T-helper 1 cell treated with Interleukin-12 subunit alpha and Interleukin-12 subunit beta and Interleukin-4 antibody, amounts not matched to agents 30 μg/mL and 1 μg/mL, for 36 hours (primary cell): Measurements from ENCODE around the gene CHCHD4.
"Not testable (repeated sequence)": the region's sequence is repeated elsewhere in the genome, so short reads cannot be mapped to it uniquely, and the experiment has no call there.

Source experiments
- H3K27ac Mint-ChIP-seq: one replicate; pipeline ENCODE4 v1.8.0; 2021; ENCODE audit warnings: mild to moderate bottlenecking, mixed read lengths
- H3K27me3 Mint-ChIP-seq: one replicate; pipeline ENCODE4 v1.8.0; 2021; ENCODE audit warnings: low read depth, mixed read lengths
- H3K36me3 Mint-ChIP-seq: one replicate; pipeline ENCODE4 v1.8.0; 2021; ENCODE audit warnings: low read depth, mixed read lengths
- H3K4me1 Mint-ChIP-seq: one replicate; pipeline ENCODE4 v1.8.0; 2021; ENCODE audit warnings: low read depth, mixed read lengths
- H3K4me3 Mint-ChIP-seq: one replicate; pipeline ENCODE4 v1.8.0; 2021; ENCODE audit warnings: mild to moderate bottlenecking, moderate library complexity, mixed read lengths
- H3K9me3 Mint-ChIP-seq: one replicate; pipeline ENCODE4 v1.8.0; 2021; ENCODE audit warnings: mixed read lengths

Gene CHCHD4

DNA sequence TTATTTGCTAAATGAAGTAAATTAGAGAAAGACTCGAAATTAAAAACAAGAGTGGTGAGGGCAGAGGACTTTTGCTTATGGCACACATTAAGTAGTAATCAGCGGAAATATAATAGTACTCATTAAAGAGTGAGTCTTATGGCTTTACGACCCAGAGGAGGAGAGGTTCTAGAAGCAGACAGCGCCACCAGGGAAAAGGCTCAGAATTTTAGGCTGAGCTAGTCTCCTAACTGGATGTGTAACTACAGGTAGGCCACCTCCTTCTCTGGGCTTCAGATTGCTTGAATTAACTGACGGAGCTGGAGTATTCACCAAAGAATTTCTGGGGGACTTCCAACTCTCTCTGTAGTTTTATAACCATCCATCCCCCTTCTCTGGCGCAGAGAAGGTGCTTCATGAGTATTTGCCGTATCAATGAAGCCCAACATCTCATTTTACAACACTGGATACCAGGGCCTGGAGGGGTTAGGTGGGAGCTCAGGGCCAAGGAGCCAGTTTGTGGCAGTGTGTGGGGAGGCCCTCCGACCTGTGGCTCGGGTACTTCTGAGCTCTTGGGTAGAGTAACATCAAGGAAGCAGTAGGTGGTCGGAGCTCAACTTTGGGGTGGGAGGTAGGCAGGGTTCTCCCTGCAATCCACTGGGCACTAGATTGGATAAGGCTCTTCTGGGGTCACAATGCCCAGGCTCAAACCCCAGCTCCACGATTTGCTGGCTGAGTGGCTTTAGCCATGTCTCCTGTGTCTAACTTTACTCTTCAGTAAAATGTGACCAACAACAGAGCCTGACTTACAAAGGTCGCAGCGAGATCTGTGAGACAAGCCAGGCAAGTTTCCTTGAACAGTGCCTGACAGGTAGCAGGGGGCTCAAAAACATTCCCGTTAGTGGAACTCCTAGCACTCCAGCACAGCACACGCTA is 1.1 kb downstream of the CHCHD4 start:
- no peaks in the 10 kb centered on the region for H3K27me3 Mint-ChIP-seq
- peak overlapping the region; percentile 86 for H3K27ac Mint-ChIP-seq
- H3K4me3 Mint-ChIP-seq = peak overlapping the region; percentile 85
- H3K36me3 Mint-ChIP-seq = peaks cover 32% of the 10 kb centered on the region
- H3K9me3 Mint-ChIP-seq = no peaks in the 10 kb centered on the region
- H3K4me1 Mint-ChIP-seq = peaks cover 54% of the 10 kb centered on the region

DNA sequence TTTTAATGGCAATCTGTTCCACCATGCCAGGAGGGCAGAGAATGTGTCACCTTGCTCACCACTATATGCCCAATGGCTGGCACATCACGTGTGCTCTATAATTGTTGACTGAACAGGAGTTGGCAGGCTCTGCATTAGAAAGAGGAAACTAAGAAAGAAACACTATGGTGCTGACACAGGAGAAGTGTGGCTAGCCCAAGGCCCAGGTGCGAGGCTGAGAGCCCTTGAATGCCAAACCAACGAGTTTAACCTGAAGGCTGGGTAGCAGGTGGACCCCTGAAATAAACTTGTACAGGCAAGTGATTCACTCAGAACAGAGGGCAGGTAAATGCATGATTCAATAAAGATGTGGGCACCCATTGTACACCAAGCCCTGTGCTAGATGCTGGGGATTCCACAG is 2.4 kb downstream of the CHCHD4 start:
- Mint-ChIP-seq H3K4me3 (peak overlapping the region; percentile 76), H3K27ac (peak overlapping the region; percentile 68), H3K4me1 (peaks cover 43% of the 10 kb centered on the region)

DNA sequence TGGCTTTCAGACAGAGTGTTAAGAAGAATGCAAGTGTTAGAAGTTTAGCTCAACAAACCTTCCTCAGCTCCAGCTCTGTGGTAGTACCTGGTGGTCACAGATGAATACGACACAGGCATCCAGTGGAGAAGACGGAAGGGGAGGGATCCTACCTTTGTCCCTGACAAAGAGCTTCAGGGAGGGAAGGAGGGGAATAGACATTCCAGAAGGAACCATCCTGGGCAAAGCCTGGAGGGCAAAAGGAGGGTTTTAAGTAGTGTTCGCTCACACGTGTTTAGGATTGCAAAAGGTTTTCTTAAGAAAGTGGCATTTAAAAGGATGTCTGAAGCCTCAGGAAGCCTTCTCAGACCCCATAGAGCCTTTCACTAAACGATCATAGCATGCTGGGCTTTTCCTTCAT is 2.8 kb downstream of the CHCHD4 start:
- Mint-ChIP-seq H3K27ac (no peak overlapping the region), H3K4me3 (no peak overlapping the region), H3K4me1 (peaks cover 40% of the 10 kb centered on the region), H3K27me3 (no peaks in the 10 kb centered on the region), H3K36me3 (peaks cover 19% of the 10 kb centered on the region), H3K9me3 (no peaks in the 10 kb centered on the region)

More for the DNA sequence above, 2.4 kb downstream of the CHCHD4 start:
- H3K36me3 Mint-ChIP-seq = peaks cover 20% of the 10 kb centered on the region
- no peaks in the 10 kb centered on the region for H3K9me3 Mint-ChIP-seq
- H3K27me3 Mint-ChIP-seq = no peaks in the 10 kb centered on the region

DNA sequence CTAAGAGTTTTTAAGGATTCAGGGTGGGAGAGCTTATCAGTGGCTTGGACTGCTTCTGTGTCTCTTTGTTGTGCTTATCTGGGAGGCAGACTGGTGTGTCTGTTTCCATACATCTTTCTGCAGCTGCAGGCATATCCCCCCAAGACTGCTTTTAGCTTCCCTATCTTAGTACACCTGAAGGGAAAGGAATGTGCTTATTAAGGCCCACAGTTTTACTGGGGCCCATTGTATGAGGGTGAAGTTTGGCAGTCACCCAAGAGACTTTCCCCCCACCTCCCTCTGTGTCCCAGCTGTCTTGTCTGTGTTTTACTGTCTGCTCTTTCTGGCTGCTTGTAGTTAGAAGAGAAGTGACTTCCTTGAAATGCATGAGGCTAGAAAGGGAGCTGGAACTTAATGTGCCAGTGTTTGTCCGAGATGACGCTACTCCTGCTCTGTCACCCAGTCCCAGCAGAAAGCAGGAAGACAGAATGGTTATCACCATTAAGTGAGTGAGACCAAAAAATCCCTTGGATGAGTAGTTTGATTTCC is 3.7 kb downstream of the CHCHD4 start:
- Mint-ChIP-seq H3K36me3 (peaks cover 15% of the 10 kb centered on the region), H3K4me1 (peaks cover 31% of the 10 kb centered on the region)
- H3K4me3 Mint-ChIP-seq, H3K27me3 Mint-ChIP-seq, H3K27ac Mint-ChIP-seq, H3K9me3 Mint-ChIP-seq: not testable (repeated sequence)

DNA sequence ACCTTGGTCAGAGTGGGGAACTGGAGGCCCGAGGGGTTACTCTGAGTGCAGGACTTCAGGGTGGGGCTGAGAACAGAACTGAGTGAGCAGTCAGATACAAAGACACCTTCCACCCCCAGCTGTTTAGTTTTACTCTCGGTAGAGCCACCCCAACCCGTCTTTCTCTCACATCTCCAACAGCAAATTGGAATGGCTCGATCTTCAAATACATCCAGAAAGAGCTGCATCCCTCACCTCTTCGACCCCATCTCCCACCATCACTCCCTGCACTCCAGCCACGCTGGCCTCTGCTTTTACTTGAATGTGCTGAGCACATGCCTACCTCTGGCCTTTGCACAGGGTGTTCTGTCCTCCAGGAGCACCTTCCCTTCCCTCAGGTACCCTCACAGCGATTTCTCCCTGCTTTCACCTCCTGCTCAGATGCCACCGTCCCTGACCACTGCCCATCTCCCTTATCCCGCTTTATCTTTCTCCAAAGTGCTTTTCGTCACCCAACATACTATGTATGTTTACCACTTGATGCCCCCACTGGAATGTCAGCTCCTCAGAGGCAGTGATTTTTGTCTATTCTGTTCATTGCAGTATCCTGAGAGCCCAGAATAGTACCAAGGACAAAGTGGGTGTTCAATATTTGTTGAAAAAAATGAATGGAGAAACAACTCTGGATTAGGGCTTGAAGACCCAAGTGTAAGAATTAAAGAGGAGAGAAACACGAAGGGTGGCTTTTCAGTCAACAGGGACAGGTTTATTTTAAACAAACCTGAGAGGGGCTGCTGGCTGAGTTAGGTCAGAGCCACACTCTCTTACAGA is 4.4 kb downstream of the CHCHD4 start:
- Mint-ChIP-seq H3K27me3 (no peaks in the 10 kb centered on the region), H3K27ac (peak overlapping the region; percentile 24)

DNA sequence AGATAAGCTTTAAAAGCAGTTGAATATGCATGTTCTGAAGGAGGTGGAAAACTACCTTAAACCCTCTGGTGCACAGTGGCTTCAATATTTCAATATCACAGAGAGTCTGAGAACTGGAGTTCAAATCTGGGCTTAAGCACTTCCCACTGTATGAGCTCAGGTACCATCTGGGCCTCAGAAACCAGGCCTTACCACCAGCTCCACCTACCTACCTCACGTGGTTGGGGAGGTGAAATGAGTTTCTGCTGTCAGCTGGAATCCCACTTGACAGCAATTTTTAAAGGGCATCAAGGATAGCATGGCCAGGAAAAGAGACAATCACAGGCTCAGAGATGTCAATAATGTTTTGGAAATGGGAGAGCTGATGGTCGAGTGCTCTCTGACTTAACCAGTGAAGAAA is 5.0 kb downstream of the CHCHD4 start:
- Mint-ChIP-seq H3K36me3 (peaks cover 15% of the 10 kb centered on the region), H3K4me3 (no peak overlapping the region), H3K27me3 (no peaks in the 10 kb centered on the region), H3K9me3 (no peaks in the 10 kb centered on the region), H3K4me1 (peaks cover 27% of the 10 kb centered on the region), H3K27ac (no peak overlapping the region)

More for the DNA sequence above, 4.4 kb downstream of the CHCHD4 start:
- Mint-ChIP-seq H3K9me3 (no peaks in the 10 kb centered on the region), H3K4me1 (peaks cover 27% of the 10 kb centered on the region), H3K4me3 (no peak overlapping the region), H3K36me3 (peaks cover 15% of the 10 kb centered on the region)

DNA sequence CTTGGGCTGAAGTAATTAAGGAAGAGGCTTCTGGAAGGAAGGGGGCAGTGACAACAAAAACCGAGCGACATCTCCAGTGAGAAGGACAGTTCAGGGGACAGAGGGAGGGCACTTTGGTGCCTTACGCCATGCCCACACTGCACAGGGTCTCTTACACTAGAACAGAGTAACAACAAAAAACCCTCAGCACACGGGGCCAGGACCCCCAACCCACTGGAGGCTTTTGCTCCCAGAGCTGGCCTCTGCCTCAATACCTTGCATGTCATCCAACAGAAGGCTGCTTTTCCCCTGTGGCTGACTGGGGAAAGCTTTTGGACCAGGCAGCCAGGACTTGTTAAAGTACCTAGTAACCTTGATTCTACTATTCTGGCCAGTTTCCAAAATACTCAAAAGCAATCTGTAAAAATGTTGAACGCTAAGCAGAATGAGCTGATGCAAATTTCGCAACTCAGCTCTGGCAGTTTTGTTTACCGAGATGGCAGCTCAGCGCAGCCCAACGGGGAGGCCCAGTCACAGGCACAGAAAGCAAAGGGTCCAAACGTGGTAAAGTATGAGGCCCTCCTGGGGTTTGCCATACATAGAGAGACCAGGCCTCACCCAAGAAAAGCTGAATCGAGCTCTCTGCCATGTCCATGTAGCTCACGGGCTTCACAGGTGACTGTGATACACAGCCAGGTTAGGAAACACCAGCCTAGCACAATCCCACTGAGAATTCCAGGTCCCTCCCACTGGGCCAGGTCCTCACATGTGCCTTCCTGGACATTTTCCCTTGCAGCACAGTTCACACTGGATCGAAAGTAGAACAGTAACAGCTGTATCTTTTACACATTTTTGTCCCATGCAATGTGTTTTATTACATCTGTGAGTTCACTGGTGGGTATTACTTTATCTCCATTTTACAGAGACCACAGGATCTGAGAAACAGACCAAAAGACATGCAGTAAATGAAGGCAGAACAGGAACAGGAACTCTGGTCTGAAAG is 6.0 kb downstream of the CHCHD4 start:
- no peak overlapping the region for H3K27ac Mint-ChIP-seq
- no peaks in the 10 kb centered on the region for H3K27me3 Mint-ChIP-seq
- no peaks in the 10 kb centered on the region for H3K9me3 Mint-ChIP-seq
- H3K36me3 Mint-ChIP-seq = peaks cover 15% of the 10 kb centered on the region
- H3K4me1 Mint-ChIP-seq = peaks cover 23% of the 10 kb centered on the region
- H3K4me3 Mint-ChIP-seq = no peak overlapping the region

DNA sequence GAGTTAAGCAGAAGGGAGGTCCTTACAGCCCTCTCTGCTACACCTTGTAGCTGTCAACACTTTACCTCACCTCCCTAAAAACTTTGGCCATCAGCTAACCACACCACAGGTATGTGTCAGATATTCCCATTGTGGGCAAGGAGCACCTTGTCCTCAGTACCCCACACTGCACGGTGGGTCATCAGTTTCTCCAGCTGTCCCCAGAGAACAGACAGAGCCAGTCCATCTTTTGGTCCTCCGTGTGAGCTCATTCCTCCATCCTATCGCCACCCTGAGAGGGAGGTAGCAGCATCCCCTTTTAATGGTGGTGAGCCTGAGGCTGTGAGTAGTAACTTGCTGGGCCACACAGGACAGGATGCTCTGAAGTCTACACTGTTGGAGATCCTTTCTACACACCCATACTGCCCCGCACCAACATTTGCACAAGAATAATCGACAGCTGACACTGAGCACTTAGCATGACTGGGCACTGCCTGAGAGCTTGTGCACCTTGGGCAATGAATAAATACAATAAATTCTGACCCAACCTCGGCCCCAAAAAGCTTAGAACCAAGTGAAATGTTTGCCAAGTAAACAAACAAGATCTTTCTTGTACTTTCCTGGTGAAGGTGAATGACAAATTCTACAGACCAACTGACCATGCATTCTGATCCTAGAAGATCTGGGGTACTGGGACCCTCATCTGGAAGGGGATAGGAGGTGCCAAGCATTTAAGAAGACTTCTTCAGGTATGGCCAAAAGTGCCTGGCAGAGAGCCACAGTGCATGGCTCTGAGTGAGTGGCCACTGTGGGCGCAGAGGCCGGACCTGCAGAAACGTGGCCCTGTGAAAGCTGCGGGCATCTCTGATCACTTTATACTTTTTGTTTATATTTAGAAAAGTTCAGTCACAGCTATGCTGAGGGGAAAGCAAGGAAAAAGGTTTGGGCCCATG is 6.9 kb downstream of the CHCHD4 start:
- Mint-ChIP-seq H3K4me3 (no peak overlapping the region), H3K27me3 (no peaks in the 10 kb centered on the region), H3K27ac (no peak overlapping the region), H3K9me3 (no peaks in the 10 kb centered on the region), H3K36me3 (peaks cover 21% of the 10 kb centered on the region), H3K4me1 (peaks cover 15% of the 10 kb centered on the region)

DNA sequence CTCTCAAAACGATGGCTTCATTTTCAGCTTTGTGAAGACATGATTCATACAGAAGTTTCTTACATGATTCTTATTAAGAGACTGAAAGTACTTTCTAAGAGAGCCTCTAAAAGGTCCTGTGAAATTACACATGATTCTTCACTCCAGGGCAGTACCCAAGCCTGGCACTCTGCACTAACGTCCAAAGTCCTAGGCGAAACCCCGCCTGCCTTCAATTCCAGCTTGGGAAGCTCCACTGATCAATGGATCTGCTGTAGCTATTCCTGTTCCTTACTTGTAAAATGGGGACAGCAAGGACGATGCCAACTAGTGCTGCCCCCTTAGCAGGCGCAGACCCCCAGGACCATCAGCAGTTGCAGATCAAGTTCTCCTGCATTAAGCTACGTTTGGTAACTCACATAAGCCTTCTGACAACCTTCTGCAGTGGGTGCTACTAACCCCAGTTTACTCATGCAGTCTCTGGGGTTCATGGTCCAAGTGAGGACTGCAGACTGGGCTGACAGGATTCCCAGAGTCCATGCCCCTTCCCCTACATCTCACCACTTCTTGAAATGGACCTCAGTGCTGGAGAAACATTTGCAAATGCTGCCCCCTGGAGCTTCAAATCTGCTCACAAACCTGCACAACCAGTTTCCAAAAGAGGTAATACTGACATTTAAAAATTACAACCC is 10.6 kb downstream of the CHCHD4 start:
- H3K4me3 Mint-ChIP-seq = no peak overlapping the region
- H3K4me1 Mint-ChIP-seq = no peaks in the 10 kb centered on the region
- H3K36me3 Mint-ChIP-seq = peaks cover 19% of the 10 kb centered on the region
- H3K27ac Mint-ChIP-seq = no peak overlapping the region
- H3K9me3 Mint-ChIP-seq = no peaks in the 10 kb centered on the region
- H3K27me3 Mint-ChIP-seq = no peaks in the 10 kb centered on the region

DNA sequence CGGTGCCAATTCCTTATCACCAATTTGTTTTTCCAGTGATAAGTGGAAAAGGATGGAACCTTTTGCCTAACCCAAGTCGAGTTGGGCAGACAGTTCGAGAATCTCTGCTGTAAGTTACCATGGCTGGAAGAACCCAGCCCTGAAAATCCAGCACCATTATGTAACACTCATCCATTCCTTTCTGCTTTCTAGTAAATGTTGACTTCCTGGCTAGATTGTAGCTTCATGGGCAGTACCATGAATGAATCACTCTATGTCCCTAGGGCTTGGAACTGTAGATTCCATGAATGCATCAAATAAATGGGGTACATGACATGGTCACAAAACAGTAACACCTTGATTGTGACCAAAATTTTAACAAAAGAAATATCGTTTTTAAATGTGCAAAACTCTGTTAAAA is 14.0 kb downstream of the CHCHD4 start:
- Mint-ChIP-seq H3K27ac (no peak overlapping the region), H3K4me3 (no peak overlapping the region), H3K36me3 (peaks cover 19% of the 10 kb centered on the region), H3K27me3 (peaks cover 3% of the 10 kb centered on the region), H3K9me3 (no peaks in the 10 kb centered on the region), H3K4me1 (no peaks in the 10 kb centered on the region)

DNA sequence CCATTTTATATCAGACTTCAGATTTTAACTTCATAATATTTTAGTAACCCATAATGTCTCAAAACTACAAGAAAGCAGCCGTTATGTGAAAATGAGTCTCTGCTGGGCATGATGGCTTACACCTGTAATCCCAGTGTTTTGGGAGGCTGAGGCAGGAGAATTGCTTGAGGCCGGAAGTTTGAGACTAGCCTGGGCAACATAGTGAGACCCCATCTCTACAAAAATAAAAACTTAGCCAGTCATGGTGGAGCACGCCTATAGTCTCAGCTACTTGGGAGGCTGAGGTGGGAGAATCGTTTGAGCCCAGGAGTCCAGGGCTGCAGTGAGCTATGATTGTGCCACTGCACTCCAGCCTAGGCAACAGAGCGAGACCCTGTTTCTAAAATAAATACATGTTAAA is 14.8 kb downstream of the CHCHD4 start:
- not testable (repeated sequence) for H3K9me3 Mint-ChIP-seq, H3K27me3 Mint-ChIP-seq, H3K4me1 Mint-ChIP-seq, H3K4me3 Mint-ChIP-seq, H3K27ac Mint-ChIP-seq
- H3K36me3 Mint-ChIP-seq = peaks cover 19% of the 10 kb centered on the region

DNA sequence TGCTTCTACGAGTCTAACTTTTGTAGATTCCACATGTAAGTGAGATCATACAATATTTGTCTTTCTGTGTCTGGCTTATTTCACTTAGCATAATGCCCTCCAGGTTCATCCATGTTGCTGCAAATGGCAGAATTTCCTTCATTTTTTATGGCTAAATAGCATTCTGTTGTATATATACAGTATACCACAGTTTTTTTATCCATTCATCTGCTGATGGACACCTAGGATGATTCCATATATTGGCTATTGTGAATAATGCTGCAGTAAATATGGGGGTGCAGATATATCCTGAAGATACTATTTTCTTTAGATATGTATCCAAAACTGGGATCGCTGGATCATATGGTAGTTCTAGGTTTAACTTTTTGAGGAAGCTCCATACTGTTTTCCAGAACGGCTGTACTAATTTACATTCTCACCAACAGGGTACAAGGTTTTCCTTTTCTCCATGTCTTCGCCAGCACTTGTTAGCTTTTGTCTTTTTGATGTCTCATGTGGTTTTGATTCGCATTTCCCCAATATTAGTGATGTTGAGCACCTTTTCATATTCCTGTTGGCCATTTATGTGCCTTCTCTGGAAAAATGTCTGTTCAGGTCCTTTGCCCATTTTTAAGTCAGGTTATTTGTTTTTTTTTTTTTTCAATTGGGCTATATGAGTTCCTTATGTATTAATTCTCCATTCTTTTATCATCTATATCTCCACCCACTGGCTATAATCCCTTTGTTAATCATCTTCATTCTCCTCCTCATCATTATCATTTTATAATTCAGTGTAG is 26.9 kb downstream of the CHCHD4 start:
- Mint-ChIP-seq H3K4me1 (no peaks in the 10 kb centered on the region), H3K4me3 (no peak overlapping the region), H3K27me3 (peaks cover 20% of the 10 kb centered on the region), H3K9me3 (no peaks in the 10 kb centered on the region), H3K27ac (no peak overlapping the region), H3K36me3 (no peaks in the 10 kb centered on the region)
